ENCODE data around the gene RHBDL1. TPM values are rescaled to one million over a fixed set of nuclear protein-coding genes. Genes with fewer than 3 reads are reported as not detected.
A peak's percentile ranks its signal among the peaks of the same experiment; 100 is the strongest.

Gene RHBDL1
- total RNA-seq, 1 experiment from 2014 or later: 12.7 TPM

DNA sequence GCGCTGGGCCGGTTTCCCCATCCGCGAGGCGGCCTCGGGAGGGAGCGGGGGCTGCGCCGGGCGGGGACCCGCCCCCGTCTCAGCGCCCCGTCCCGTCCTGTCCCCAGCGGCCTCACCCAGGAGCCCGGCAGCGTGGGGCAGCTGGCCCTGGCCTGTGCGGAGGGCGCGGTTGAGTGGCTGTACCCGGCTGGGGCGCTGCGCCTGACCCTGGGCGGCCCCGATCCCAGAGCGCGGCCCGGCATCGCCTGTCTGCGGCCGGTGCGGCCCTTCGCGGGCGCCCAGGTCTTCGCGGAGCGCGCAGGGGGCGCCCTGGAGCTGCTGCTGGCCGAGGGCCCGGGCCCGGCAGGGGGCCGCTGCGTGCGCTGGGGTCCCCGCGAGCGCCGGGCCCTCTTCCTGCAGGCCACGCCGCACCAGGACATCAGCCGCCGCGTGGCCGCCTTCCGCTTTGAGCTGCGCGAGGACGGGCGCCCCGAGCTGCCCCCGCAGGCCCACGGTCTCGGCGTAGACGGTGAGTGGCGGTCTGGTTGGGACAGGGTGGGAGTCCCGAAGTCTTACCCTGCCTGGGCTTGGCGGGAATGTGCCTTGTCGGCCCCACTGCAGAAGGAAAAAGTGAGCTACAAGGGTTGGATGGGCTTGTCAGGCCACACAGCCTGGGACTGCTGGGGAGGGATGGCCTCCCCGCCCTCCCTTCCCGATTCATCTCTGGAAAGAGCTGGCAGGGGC, 40.2 kb downstream of the RHBDL1 start:
- no peaks in the 10 kb centered on the region for H3K36me3 ChIP-seq (ENCODE audit: control insufficient read depth in 1 of 2, insufficient read depth in 2 of 2, low read length in 2 of 2)
- H3K27ac ChIP-seq (ENCODE audit: low read depth, low read length): peak overlapping the region; percentile 92
- BruUV-seq (replicated peaks): no TSS peak
- H4K20me1 ChIP-seq (ENCODE audit: insufficient read depth): peaks cover 3% of the 10 kb centered on the region; the same call in 1 of the 2 replicates
- H3K27me3 ChIP-seq (ENCODE audit: insufficient read depth, low read length): no peaks in the 10 kb centered on the region
- H3K9me3 ChIP-seq (ENCODE audit: control insufficient read depth in 1 of 2, insufficient read depth in 1 of 2, low read depth in 1 of 2, low read length in 2 of 2): no peaks in the 10 kb centered on the region
- intact Hi-C loops (cut with micrococcal nuclease): no loop called here
- TF ChIP-seq CTCF (IDR thresholded peaks at IDR 0.05 in 2 of 3, conservative IDR thresholded peaks at IDR 0.05 in 1 of 3; ENCODE audit: borderline replicate concordance in 1 of 3, insufficient read depth in 1 of 3, low read depth in 2 of 3, low read length in 2 of 3): peak in 1 of 3 experiments; percentile 2; a peak in 1 of 6 replicates
- TF ChIP-seq POLR2AphosphoS5 (IDR thresholded peaks at IDR 0.05; ENCODE audit: low read depth, low read length): peak; percentile 42
- TF ChIP-seq REST (IDR thresholded peaks at IDR 0.05; ENCODE audit: low read depth): no peak
- peak; percentile 81 for TF ChIP-seq ZFX (IDR thresholded peaks at IDR 0.05)
- H3K4me3 ChIP-seq (replicated peaks in 1 of 2; ENCODE audit: low read depth in 1 of 2, low read length in 2 of 2): peak overlapping the region; percentile 59 to 74
- ChIA-PET CTCF (interaction anchor here (0.6 to 2.4 kb wide), 7 partner anchors 11 to 627 kb away, joined by 3 to 20 read pairs (median 4); partner anchors contain the start of genes CCDC78, CHTF18 and RPUSD1), RAD21 (ENCODE audit: low non-redundant PET in 1 of 2, low total read pairs in 2 of 2, uncharacterized antibody in 2 of 2, unreplicated experiment in 2 of 2) (interaction anchor here in 1 of 2 experiments (1.1 kb wide), 1 partner anchor 13 kb away, joined by 3 read pairs; no protein-coding TSS in a partner anchor), POLR2A (interaction anchor here (1.6 to 2.3 kb wide), 2 partner anchors 10 to 13 kb away, joined by 9 to 20 read pairs; partner anchors contain the start of genes CCDC78 and HAGHL)
- peak; percentile 17 for ATAC-seq
- peak overlapping the region; percentile 85 for H3K9ac ChIP-seq (ENCODE audit: low read length)
- H3K4me1 ChIP-seq (ENCODE audit: control insufficient read depth in 1 of 2, insufficient read depth in 2 of 2, low read length in 2 of 2): peaks cover 42 to 75% of the 10 kb centered on the region in 2 experiments
- peaks cover 19% of the 10 kb centered on the region for H3K79me2 ChIP-seq (ENCODE audit: insufficient read depth, low read length)
- H3K4me2 ChIP-seq (ENCODE audit: low read length): peak overlapping the region; percentile 93
- no peaks in the 10 kb centered on the region for H3K9me2 ChIP-seq (ENCODE audit: insufficient read depth)
- no peak overlapping the region for H2AFZ ChIP-seq (ENCODE audit: low read depth, low read length, poor library complexity, severe bottlenecking)
- DNase-seq (ENCODE audit: low read depth, low spot score): no peak

Data from HCT116 (cell line).